CD4-positive, alpha-beta T cell treated with Interleukin-15 for 4 hours (primary cell): Measurements from ENCODE around the gene ARHGEF4.

ENCODE experiments used
- DNase-seq: peaks from one replicate; pipeline ENCODE4 v3.0.0-alpha.2; 2020; ENCODE audit warnings: low spot score

Gene ARHGEF4

GRCh38 chr2:130834091-130834930, 2.4 kb upstream of the ARHGEF4 start:
- no peak for DNase-seq

GRCh38 chr2:130834931-130835765, 1.6 kb upstream of the ARHGEF4 start:
- no peak for DNase-seq

- DNase-seq, result no peak
Observed at GRCh38 chr2:130835766-130836015, 1.0 kb upstream of the ARHGEF4 start.

GRCh38 chr2:130837175-130837810, 579 bp downstream of the ARHGEF4 start:
- DNase-seq, result no peak

GRCh38 chr2:130837811-130838565, 1.3 kb downstream of the ARHGEF4 start:
- no peak for DNase-seq

- no peak for DNase-seq
Observed at GRCh38 chr2:130839011-130839780, 2.5 kb downstream of the ARHGEF4 start.

- no peak for DNase-seq
Observed at GRCh38 chr2:130840506-130840905, 3.8 kb downstream of the ARHGEF4 start.

- no peak for DNase-seq
Observed at GRCh38 chr2:130841741-130842365, 5.1 kb downstream of the ARHGEF4 start.

- DNase-seq, result no peak
Observed at GRCh38 chr2:130842770-130843169, 6.1 kb downstream of the ARHGEF4 start.

- no peak for DNase-seq
Observed at GRCh38 chr2:130843321-130843985, 6.7 kb downstream of the ARHGEF4 start.

GRCh38 chr2:130844161-130844560, 7.4 kb downstream of the ARHGEF4 start:
- no peak for DNase-seq

- no peak for DNase-seq
Observed at GRCh38 chr2:130845505-130846085, 8.9 kb downstream of the ARHGEF4 start.

GRCh38 chr2:130846233-130846632, 9.5 kb downstream of the ARHGEF4 start:
- no peak for DNase-seq

GRCh38 chr2:130846686-130847375, 10.1 kb downstream of the ARHGEF4 start:
- DNase-seq, result no peak

GRCh38 chr2:130847776-130848525, 11.2 kb downstream of the ARHGEF4 start:
- no peak for DNase-seq

GRCh38 chr2:130848526-130849210, 12.0 kb downstream of the ARHGEF4 start:
- DNase-seq, result no peak

GRCh38 chr2:130849896-130850787, 13.4 kb downstream of the ARHGEF4 start:
- DNase-seq, result no peak
